Esophagus squamous epithelium (tissue), 5 donors: ENCODE measurements around the gene SEMG2. TPM values are rescaled to one million over a fixed set of nuclear protein-coding genes. Genes with fewer than 3 reads are reported as not detected.

Source experiments
- DNase-seq: peaks from one replicate; lab custom pipeline; 2025; lab: John Stamatoyannopoulos, UW
- H3K27ac ChIP-seq, 4 donors: fragments of 200-600 bp; sonication (generic); one replicate each; pipeline ENCODE4 v1.5.1; 2016 to 2019; ENCODE audit warnings: mild to moderate bottlenecking in 1 of 4
- H3K27me3 ChIP-seq, 4 donors: fragments of 200-600 bp; sonication (generic); 1 replicate in 3 of 4; 2 replicates in 1 of 4; pipeline versions ENCODE4 v1.5.1 to v1.6.0; 2017 to 2021; ENCODE audit warnings: antibody characterized with exemption in 1 of 4
- H3K36me3 ChIP-seq, 3 donors: fragments of 200-600 bp; sonication (generic); one replicate each; pipeline ENCODE4 v1.5.1; 2016 to 2019
- H3K4me1 ChIP-seq, 3 donors: fragments of 200-600 bp; sonication (generic); one replicate each; pipeline ENCODE4 v1.5.1; 2017 to 2019
- H3K4me3 ChIP-seq, 4 donors: fragments of 200-600 bp; sonication (generic); 1 replicate in 3 of 4; 2 replicates in 1 of 4; pipeline ENCODE4 v1.5.1; 2016 to 2019; ENCODE audit warnings: mild to moderate bottlenecking in 2 of 4, moderate library complexity in 1 of 4
- H3K9me3 ChIP-seq, 3 donors: fragments of 200-600 bp; sonication (generic); one replicate each; pipeline ENCODE4 v1.5.1; 2016 to 2019
- POLR2A ChIP-seq, 4 donors: fragments of 450-650 bp; IDR thresholded peaks; one replicate each; pipeline ENCODE4 v1.6.1; 2017; ENCODE audit warnings: antibody characterized with exemption in 4 of 4, mild to moderate bottlenecking in 4 of 4, moderate library complexity in 3 of 4
- WGBS, 2 donors: methylation state at CpG; one replicate each; pipeline ENCODE4 v1.1.5; 2018; 5-methylcytosine and 5-hydroxymethylcytosine counted together
- intact Hi-C: fragments of 100-400 bp; cut with DNase I; formaldehyde crosslinking; loops from one replicate; pipeline ENCODE4 v1.15.0; 2022
- total RNA-seq, 4 donors: library from RNA; depleted of rRNA; stranded (reverse); fragments of >200 nt; gene quantifications; one replicate each; pipeline ENCODE4 v1.1.0, GENCODE V29; 2016
- TF ChIP-seq, protein P1 (sequence below), 6 experiments: fragments of 450-650 bp in 4 of 6; fragments of 200-600 bp in 2 of 6; sonication (generic) in 2 of 6; IDR thresholded peaks; one replicate each; pipeline ENCODE4 v1.5.1; 2016 to 2019; ENCODE audit warnings: antibody characterized with exemption in 6 of 6, mild to moderate bottlenecking in 4 of 6, moderate library complexity in 4 of 6
- donor health status: DM: yes; HTN: yes; CAD: no.

SEMG2 gene, protein sequence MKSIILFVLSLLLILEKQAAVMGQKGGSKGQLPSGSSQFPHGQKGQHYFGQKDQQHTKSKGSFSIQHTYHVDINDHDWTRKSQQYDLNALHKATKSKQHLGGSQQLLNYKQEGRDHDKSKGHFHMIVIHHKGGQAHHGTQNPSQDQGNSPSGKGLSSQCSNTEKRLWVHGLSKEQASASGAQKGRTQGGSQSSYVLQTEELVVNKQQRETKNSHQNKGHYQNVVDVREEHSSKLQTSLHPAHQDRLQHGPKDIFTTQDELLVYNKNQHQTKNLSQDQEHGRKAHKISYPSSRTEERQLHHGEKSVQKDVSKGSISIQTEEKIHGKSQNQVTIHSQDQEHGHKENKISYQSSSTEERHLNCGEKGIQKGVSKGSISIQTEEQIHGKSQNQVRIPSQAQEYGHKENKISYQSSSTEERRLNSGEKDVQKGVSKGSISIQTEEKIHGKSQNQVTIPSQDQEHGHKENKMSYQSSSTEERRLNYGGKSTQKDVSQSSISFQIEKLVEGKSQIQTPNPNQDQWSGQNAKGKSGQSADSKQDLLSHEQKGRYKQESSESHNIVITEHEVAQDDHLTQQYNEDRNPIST
- not detected for total RNA-seq

DNA sequence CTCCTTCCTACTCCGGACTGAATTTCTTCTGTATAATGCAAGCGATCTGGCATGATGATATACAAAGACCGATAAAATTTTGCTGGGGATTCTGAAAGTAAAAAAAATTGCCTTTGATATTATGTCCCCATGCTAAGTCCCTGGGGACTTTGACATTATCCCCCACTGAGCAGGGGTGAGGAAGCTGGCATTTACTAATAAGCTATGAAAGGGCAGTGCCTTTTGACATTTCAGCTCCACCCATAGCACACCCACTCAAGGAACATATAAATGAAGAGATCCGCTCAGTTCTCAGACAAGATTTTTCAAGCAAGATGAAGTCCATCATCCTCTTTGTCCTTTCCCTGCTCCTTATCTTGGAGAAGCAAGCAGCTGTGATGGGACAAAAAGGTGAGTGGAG lies at the start of gene SEMG2:
SEMG2 (plus strand) TSS at position 298 of the 400 bp plus-strand sequence; CDS start at position 315, 17 bp downstream.
- 91 to 95% methylated on average over 4 of the region's 4 CpGs for WGBS, 2 donors
- Histone ChIP-seq H3K4me3 (no peak within 1 kb of the TSS), H3K27me3 (peaks cover 0 to 46% (median 0%) of the 10 kb centered on the region in 4 donors), H3K36me3 (no peaks in the 10 kb centered on the region), H3K4me1 (no peaks in the 10 kb centered on the region), H3K9me3 (no peaks in the 10 kb centered on the region), H3K27ac (no peak within 1 kb of the TSS)
- intact Hi-C loops: no loop called here
- no peak for TF ChIP-seq POLR2A (IDR thresholded peaks at IDR 0.05)
- TF ChIP-seq, protein P1, sequence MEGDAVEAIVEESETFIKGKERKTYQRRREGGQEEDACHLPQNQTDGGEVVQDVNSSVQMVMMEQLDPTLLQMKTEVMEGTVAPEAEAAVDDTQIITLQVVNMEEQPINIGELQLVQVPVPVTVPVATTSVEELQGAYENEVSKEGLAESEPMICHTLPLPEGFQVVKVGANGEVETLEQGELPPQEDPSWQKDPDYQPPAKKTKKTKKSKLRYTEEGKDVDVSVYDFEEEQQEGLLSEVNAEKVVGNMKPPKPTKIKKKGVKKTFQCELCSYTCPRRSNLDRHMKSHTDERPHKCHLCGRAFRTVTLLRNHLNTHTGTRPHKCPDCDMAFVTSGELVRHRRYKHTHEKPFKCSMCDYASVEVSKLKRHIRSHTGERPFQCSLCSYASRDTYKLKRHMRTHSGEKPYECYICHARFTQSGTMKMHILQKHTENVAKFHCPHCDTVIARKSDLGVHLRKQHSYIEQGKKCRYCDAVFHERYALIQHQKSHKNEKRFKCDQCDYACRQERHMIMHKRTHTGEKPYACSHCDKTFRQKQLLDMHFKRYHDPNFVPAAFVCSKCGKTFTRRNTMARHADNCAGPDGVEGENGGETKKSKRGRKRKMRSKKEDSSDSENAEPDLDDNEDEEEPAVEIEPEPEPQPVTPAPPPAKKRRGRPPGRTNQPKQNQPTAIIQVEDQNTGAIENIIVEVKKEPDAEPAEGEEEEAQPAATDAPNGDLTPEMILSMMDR (IDR thresholded peaks at IDR 0.05): no peak
- no peak for DNase-seq

DNA sequence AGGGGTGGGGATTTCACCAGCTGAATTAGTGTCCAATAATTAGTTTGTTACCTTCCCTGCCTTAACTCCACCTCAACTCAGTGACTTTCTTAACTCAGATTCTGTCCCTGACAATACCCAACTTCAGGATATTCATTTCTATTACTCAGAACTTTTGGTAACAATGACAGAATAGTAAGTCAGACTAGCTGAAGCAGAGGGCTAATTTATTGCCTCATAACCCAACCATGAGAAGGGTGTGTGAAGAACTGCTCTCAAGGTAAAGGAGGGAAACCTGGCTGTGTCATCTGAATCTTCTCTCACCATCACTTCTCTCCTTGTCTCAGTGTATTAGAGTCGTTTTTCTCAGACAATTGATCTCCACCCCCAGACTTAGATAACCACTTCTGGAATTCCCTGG lies 47.7 kb upstream of the SEMG2 start:
- TF ChIP-seq, protein P1 (IDR thresholded peaks at IDR 0.05): no peak
- TF ChIP-seq POLR2A (IDR thresholded peaks at IDR 0.05): no peak
- Histone ChIP-seq H3K9me3 (no peaks in the 10 kb centered on the region), H3K36me3 (no peaks in the 10 kb centered on the region), H3K4me3 (no peak overlapping the region), H3K27me3 (peaks cover 0 to 11% (median 0%) of the 10 kb centered on the region in 4 donors), H3K27ac (peak overlapping the region in 3 of 4 donors; percentile 24 to 67 (median 29)), H3K4me1 (peaks cover 0 to 13% (median 0%) of the 10 kb centered on the region in 3 donors)
- 8 to 17% methylated on average over 1 of the region's 1 CpG for WGBS, 2 donors
- intact Hi-C loops: no loop called here
- DNase-seq: no peak

DNA sequence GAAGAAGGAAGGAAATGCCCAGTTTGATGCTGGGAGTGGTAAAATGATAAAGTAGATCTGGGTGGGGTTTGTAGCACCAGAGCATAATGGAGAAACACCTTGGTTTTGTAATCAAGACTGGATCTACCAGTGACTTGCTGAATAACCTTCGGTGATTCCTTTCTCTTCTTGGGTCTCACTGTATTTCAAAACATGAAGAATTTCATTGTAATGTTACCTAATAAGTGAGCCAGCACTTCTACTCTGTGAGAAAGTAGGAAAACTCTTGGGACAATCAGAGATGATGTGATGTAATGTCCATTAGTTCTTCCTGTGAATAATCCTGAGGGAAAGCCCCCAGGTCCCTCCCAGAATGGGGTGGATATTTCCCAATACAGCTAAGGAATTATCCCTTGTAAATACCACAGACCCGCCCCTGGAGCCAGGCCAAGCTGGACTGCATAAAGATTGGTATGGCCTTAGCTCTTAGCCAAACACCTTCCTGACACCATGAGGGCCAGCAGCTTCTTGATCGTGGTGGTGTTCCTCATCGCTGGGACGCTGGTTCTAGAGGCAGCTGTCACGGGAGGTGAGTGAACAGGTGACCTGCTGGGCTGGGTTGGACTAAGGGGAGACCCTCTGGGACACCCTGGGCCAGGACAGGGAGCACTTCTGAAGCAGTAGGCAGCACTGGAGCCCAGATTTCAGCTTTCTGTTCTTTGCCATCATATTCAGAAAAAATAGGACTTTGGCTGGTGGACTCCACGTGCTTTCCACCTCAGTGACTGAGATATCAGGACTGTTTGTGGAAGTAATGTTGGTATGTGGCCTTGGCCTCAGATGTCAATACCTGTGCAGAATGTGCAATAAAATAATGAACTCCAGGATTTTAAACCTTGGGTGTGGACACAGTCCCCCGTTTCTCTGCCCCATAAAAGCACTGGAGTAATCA lies 46.5 kb upstream of the SEMG2 start, which contains the start of gene PI3:
PI3 (plus strand) TSS at position 469 of the 931 bp plus-strand sequence; CDS start at position 490, 21 bp downstream.
- H3K4me3 ChIP-seq: no peak within 1 kb of the TSS
- 50 to 58% methylated on average over 5 to 6 of the region's 8 CpGs for WGBS, 2 donors
- H3K27me3 ChIP-seq: peaks cover 0 to 11% (median 0%) of the 10 kb centered on the region in 4 donors
- no peaks in the 10 kb centered on the region for H3K9me3 ChIP-seq
- no peak for TF ChIP-seq POLR2A (IDR thresholded peaks at IDR 0.05)
- TF ChIP-seq, protein P1 (IDR thresholded peaks at IDR 0.05): no peak
- peaks cover 0 to 13% (median 0%) of the 10 kb centered on the region in 3 donors for H3K4me1 ChIP-seq
- intact Hi-C loops: no loop called here
- peak within 1 kb of the TSS; percentile 29 to 67 (median 44) for H3K27ac ChIP-seq
- no peak for DNase-seq
- H3K36me3 ChIP-seq: no peaks in the 10 kb centered on the region

DNA sequence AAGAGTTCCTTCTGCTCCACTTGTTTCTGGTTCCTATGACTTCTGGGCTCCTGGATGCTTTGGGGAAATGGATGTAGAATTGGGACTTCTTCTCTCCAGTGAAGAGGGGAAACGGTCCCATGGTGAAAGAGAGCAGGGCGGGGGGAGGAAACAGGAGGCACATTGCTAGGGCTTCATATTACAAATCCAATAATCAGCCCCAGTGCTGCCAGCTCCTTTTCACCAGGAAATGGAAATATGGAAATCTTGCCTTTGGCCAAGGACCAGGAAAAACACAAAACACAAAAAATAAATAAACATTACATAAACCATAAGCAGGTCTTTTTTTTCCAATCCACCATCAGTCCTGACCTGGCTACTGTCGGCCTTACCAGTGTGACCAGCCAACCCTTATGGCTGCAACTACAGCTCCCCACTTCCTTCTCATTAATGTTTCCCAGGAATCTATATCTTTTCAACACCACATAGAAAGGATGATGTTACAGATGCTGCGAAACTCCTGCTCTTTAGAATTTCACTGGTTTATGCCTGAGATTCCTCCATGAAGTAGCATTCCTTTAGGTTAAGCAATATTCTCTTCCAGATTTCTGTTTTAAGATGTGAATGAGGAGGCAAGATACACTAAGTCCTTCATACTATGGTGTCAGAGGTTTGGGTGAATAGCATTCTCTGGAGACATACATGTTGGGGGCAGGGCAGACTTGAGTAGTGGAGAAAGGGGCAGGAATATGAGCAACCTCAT lies 44.5 kb upstream of the SEMG2 start:
- Histone ChIP-seq H3K4me1 (peaks cover 0 to 13% (median 0%) of the 10 kb centered on the region in 3 donors), H3K36me3 (no peaks in the 10 kb centered on the region), H3K9me3 (no peaks in the 10 kb centered on the region), H3K4me3 (no peak overlapping the region), H3K27ac (no peak overlapping the region), H3K27me3 (peaks cover 0 to 11% (median 0%) of the 10 kb centered on the region in 4 donors)
- 73 to 90% methylated on average over 3 to 4 of the region's 4 CpGs for WGBS, 2 donors
- TF ChIP-seq, protein P1 (IDR thresholded peaks at IDR 0.05): no peak
- TF ChIP-seq POLR2A (IDR thresholded peaks at IDR 0.05): no peak
- intact Hi-C loops: no loop called here
- no peak for DNase-seq
